ACC112 (cell line): ENCODE results near the gene PSPH.
"Not testable (repeated sequence)": the region's sequence is repeated elsewhere in the genome, so short reads cannot be mapped to it uniquely, and the experiment has no call there.

ENCODE experiments used
- H2AFZ ChIP-seq: fragments of 200-600 bp; sonication (generic); one replicate; pipeline ENCODE4 v1.6.0; 2017; ENCODE audit warnings: antibody characterized with exemption, low read length; ENCODE audit not compliant: unreplicated experiment
- H3K27ac ChIP-seq: fragments of 200-600 bp; sonication (generic); 2 replicates; pipeline ENCODE4 v1.5.1; 2014; ENCODE audit warnings: low read depth, mild to moderate bottlenecking, antibody characterized with exemption, low read length, moderate library complexity
- H3K27me3 ChIP-seq: fragments of 200-600 bp; sonication (generic); 2 replicates; pipeline ENCODE4 v1.6.1; 2014; ENCODE audit warnings: mild to moderate bottlenecking, antibody characterized with exemption, low read length, moderate library complexity, mixed read lengths; ENCODE audit not compliant: insufficient read depth
- H3K36me3 ChIP-seq: fragments of 200-600 bp; sonication (generic); 2 replicates; pipeline ENCODE4 v1.6.1; 2016; ENCODE audit warnings: mild to moderate bottlenecking, antibody characterized with exemption, low read length, moderate library complexity, mixed read lengths; ENCODE audit not compliant: insufficient read depth
- H3K4me1 ChIP-seq: fragments of 200-600 bp; sonication (generic); one replicate; pipeline ENCODE4 v1.6.1; 2016; ENCODE audit warnings: low read length, mixed read lengths; ENCODE audit not compliant: insufficient read depth, unreplicated experiment, control insufficient read depth
- H3K4me3 ChIP-seq: fragments of 200-600 bp; sonication (generic); 2 replicates; pipeline ENCODE4 v1.5.1; 2014; ENCODE audit warnings: mild to moderate bottlenecking, low read depth, low read length
- H3K79me2 ChIP-seq: fragments of 200-600 bp; sonication (generic); one replicate; pipeline ENCODE4 v1.6.0; 2016; ENCODE audit warnings: low read length; ENCODE audit not compliant: control insufficient read depth, unreplicated experiment, insufficient read depth

The PSPH gene

GRCh38 chr7:56032578-56032977 is 18.7 kb downstream of the PSPH start:
- H3K27me3 ChIP-seq, H3K79me2 ChIP-seq, H2AFZ ChIP-seq, H3K27ac ChIP-seq, H3K4me1 ChIP-seq, H3K36me3 ChIP-seq: not testable (repeated sequence)
- 0 out of 2 replicates have a peak overlapping the region, but pooled peaks have one; percentile 45 for H3K4me3 ChIP-seq

- H2AFZ ChIP-seq, H3K79me2 ChIP-seq, H3K36me3 ChIP-seq, H3K4me1 ChIP-seq, H3K4me3 ChIP-seq, H3K27ac ChIP-seq, H3K27me3 ChIP-seq: not testable (repeated sequence)
These were observed 19.7 kb downstream of the PSPH start for GRCh38 chr7:56031556-56031955.

GRCh38 chr7:56030340-56030739 is 20.9 kb downstream of the PSPH start:
- Histone ChIP-seq H3K79me2 (no peaks in the 10 kb centered on the region), H3K4me3 (no peak overlapping the region), H3K27me3 (no peaks in the 10 kb centered on the region), H3K36me3 (no peaks in the 10 kb centered on the region), H3K27ac (no peak overlapping the region), H2AFZ (no peak overlapping the region), H3K4me1 (no peaks in the 10 kb centered on the region)

- H2AFZ ChIP-seq, result no peak overlapping the region
- H3K79me2 ChIP-seq, result no peaks in the 10 kb centered on the region
- H3K27ac ChIP-seq, result no peak overlapping the region
- no peaks in the 10 kb centered on the region for H3K4me1 ChIP-seq
- no peak overlapping the region for H3K4me3 ChIP-seq
- no peaks in the 10 kb centered on the region for H3K27me3 ChIP-seq
- H3K36me3 ChIP-seq, result no peaks in the 10 kb centered on the region
These were observed 22.2 kb downstream of the PSPH start for GRCh38 chr7:56028942-56029630.

- H3K36me3 ChIP-seq, result no peaks in the 10 kb centered on the region
- H3K79me2 ChIP-seq, result no peaks in the 10 kb centered on the region
- H3K4me1 ChIP-seq, result no peaks in the 10 kb centered on the region
- no peaks in the 10 kb centered on the region for H3K27me3 ChIP-seq
- no peak overlapping the region for H2AFZ ChIP-seq
- H3K27ac ChIP-seq, result no peak overlapping the region
- H3K4me3 ChIP-seq, result no peak overlapping the region
These were observed 24.7 kb downstream of the PSPH start for GRCh38 chr7:56026538-56026937.

GRCh38 chr7:56023500-56023899 is 27.7 kb downstream of the PSPH start:
- Histone ChIP-seq H3K79me2 (no peaks in the 10 kb centered on the region), H3K36me3 (no peaks in the 10 kb centered on the region), H3K27me3 (no peaks in the 10 kb centered on the region), H3K4me1 (no peaks in the 10 kb centered on the region), H2AFZ (no peak overlapping the region), H3K27ac (no peak overlapping the region), H3K4me3 (no peak overlapping the region)

GRCh38 chr7:56019501-56019900 is 31.7 kb downstream of the PSPH start:
- no peaks in the 10 kb centered on the region for H3K4me1 ChIP-seq
- H3K27me3 ChIP-seq, result no peaks in the 10 kb centered on the region
- peaks cover 3% of the 10 kb centered on the region; the same call in 1 of the 2 replicates for H3K36me3 ChIP-seq
- no peak overlapping the region for H3K4me3 ChIP-seq
- H3K79me2 ChIP-seq, result no peaks in the 10 kb centered on the region
- H3K27ac ChIP-seq, result no peak overlapping the region
- H2AFZ ChIP-seq, result no peak overlapping the region

GRCh38 chr7:56017015-56017414 is 34.2 kb downstream of the PSPH start:
- not testable (repeated sequence) for H2AFZ ChIP-seq, H3K4me3 ChIP-seq, H3K36me3 ChIP-seq, H3K27me3 ChIP-seq, H3K79me2 ChIP-seq, H3K27ac ChIP-seq, H3K4me1 ChIP-seq

- H3K27me3 ChIP-seq, result no peaks in the 10 kb centered on the region
- no peak overlapping the region for H3K4me3 ChIP-seq
- no peaks in the 10 kb centered on the region for H3K79me2 ChIP-seq
- H2AFZ ChIP-seq, result no peak overlapping the region
- H3K4me1 ChIP-seq, result no peaks in the 10 kb centered on the region
- no peak overlapping the region for H3K27ac ChIP-seq
- 0 out of 2 replicates have a peak, but pooled peaks cover 4% of the 10 kb centered on the region for H3K36me3 ChIP-seq
These were observed 41.5 kb downstream of the PSPH start for GRCh38 chr7:56009695-56010094.

GRCh38 chr7:56007891-56008290 is 43.4 kb downstream of the PSPH start:
- Histone ChIP-seq H3K27me3 (no peaks in the 10 kb centered on the region), H3K4me3 (no peak overlapping the region), H3K27ac (no peak overlapping the region), H3K36me3 (0 out of 2 replicates have a peak, but pooled peaks cover 4% of the 10 kb centered on the region), H3K79me2 (no peaks in the 10 kb centered on the region), H2AFZ (no peak overlapping the region), H3K4me1 (no peaks in the 10 kb centered on the region)

- no peaks in the 10 kb centered on the region for H3K27me3 ChIP-seq
- H3K27ac ChIP-seq, result no peak overlapping the region
- no peak overlapping the region for H3K4me3 ChIP-seq
- H2AFZ ChIP-seq, result no peak overlapping the region
- H3K36me3 ChIP-seq, result 0 out of 2 replicates have a peak, but pooled peaks cover 4% of the 10 kb centered on the region
- no peaks in the 10 kb centered on the region for H3K4me1 ChIP-seq
- H3K79me2 ChIP-seq, result no peaks in the 10 kb centered on the region
These were observed 44.0 kb downstream of the PSPH start for GRCh38 chr7:56007167-56007652.
